ENCODE measurements around the gene GPAT2. TPM values are rescaled to one million over a fixed set of nuclear protein-coding genes. Genes with fewer than 3 reads are reported as not detected.
"Not testable (repeated sequence)": the region's sequence is repeated elsewhere in the genome, so short reads cannot be mapped to it uniquely, and the experiment has no call there.

Gene GPAT2
- polyA plus RNA-seq, 3 donors: 0.44 to 1.6 (median 0.94) TPM

DNA sequence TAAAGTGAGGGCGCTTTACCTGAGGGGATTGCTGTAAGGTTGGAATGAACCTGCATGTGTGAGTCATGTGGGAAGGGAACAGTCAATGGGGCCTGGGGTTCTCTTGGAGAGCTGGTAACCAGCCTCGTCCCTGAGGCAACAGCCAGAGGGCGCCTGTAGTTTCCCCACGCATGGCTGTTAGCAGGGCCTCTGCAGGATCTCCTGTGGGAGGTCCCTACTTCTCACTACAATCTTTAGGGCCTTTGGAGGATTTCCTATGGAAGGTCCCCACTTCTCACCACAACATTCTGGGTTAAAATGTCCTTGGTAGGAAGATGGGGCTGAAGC lies 23.6 kb downstream of the GPAT2 start:
- TF ChIP-seq, protein P1, sequence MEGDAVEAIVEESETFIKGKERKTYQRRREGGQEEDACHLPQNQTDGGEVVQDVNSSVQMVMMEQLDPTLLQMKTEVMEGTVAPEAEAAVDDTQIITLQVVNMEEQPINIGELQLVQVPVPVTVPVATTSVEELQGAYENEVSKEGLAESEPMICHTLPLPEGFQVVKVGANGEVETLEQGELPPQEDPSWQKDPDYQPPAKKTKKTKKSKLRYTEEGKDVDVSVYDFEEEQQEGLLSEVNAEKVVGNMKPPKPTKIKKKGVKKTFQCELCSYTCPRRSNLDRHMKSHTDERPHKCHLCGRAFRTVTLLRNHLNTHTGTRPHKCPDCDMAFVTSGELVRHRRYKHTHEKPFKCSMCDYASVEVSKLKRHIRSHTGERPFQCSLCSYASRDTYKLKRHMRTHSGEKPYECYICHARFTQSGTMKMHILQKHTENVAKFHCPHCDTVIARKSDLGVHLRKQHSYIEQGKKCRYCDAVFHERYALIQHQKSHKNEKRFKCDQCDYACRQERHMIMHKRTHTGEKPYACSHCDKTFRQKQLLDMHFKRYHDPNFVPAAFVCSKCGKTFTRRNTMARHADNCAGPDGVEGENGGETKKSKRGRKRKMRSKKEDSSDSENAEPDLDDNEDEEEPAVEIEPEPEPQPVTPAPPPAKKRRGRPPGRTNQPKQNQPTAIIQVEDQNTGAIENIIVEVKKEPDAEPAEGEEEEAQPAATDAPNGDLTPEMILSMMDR (IDR thresholded peaks at IDR 0.05): peak; percentile 10
- H3K9me3 ChIP-seq (replicated peaks in 1 of 2; ENCODE audit: control insufficient read depth in 1 of 2, insufficient read depth in 1 of 2, low read length in 2 of 2); H3K79me2 ChIP-seq (ENCODE audit: insufficient read depth, low read length); H3K36me3 Mint-ChIP-seq; H3K9me3 Mint-ChIP-seq; H3K4me2 ChIP-seq (replicated peaks; ENCODE audit: extremely low read depth, low read length, poor library complexity, severe bottlenecking); H2AFZ ChIP-seq (ENCODE audit: insufficient read depth, low read depth, low read length, poor library complexity, severe bottlenecking); H4K20me1 ChIP-seq (ENCODE audit: insufficient read depth, low read length); H3K27me3 ChIP-seq (ENCODE audit: control insufficient read depth in 2 of 2, insufficient read depth in 2 of 2, low read length in 2 of 2); H3K4me1 Mint-ChIP-seq; H3K27ac ChIP-seq (ENCODE audit: low read depth in 1 of 2, low read length in 2 of 2); intact Hi-C loops (cut with micrococcal nuclease); H3K4me3 ChIP-seq (replicated peaks in 1 of 3; ENCODE audit: low read depth in 2 of 3, low read length in 3 of 3); H3K4me1 ChIP-seq (ENCODE audit: control insufficient read depth in 1 of 2, insufficient read depth in 2 of 2, low read length in 2 of 2); H3K9ac ChIP-seq (ENCODE audit: insufficient read depth, low read length, poor library complexity, severe bottlenecking); H3K36me3 ChIP-seq (replicated peaks in 1 of 2; ENCODE audit: control insufficient read depth in 1 of 2, insufficient read depth in 2 of 2, low read length in 2 of 2): not testable (repeated sequence)
- DNase-seq: peak in 2 of 3 donors; percentile 20 to 79
- Mint-ChIP-seq H3K27ac (peak overlapping the region in 1 of 7 donors; percentile 46), H3K27me3 (ENCODE audit: low read depth in 3 of 3) (peaks cover 6 to 22% (median 18%) of the 10 kb centered on the region in 3 donors), H3K4me3 (peak overlapping the region; percentile 37 to 39)
- no CpG with 5 or more reads among the region's 4 CpGs for WGBS (ENCODE audit: insufficient coverage)

DNA sequence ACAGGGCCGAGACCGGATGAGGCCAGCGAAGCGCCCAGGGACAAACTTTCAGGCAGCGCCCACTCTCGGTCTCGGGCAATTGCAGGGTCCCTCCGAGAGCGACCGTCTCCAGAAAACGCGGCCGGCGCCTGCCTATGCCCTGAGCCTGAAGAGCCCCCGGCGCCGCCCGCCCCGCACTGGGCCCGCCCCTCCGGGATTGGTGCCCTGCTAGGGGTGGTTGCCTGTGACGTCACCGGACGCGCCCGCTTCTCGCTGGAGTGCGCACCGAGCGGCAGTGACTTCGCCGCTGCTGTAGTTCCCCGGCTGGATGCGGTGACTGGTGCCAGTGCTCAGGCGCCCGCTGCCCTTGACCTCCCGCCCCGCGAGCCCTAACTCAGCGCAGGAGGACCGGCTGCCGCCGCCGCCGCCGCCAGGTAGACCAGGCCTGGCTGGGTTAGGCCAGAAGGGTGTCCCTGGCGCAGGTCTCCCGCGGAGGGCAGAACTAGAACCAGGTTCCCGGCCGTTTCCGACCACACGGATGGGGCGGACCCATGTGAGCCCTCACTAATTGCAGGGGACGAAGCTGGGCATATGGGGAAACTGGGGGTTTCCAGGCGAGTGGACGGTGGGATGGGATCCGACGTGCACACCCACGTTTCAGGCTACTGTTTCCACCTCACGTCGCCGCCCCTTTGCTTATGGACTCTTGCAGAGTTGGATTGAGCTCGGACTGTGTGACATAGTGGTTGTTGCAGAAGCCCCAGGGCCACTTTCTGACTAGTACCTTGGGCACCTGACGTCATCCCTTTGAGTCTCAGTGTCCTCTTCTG lies 24.2 kb downstream of the GPAT2 start:
- H3K4me1 ChIP-seq (ENCODE audit: control insufficient read depth in 1 of 2, insufficient read depth in 2 of 2, low read length in 2 of 2); intact Hi-C loops (cut with micrococcal nuclease); H3K9me3 ChIP-seq (replicated peaks in 1 of 2; ENCODE audit: control insufficient read depth in 1 of 2, insufficient read depth in 1 of 2, low read length in 2 of 2); H3K4me1 Mint-ChIP-seq; H3K36me3 ChIP-seq (replicated peaks in 1 of 2; ENCODE audit: control insufficient read depth in 1 of 2, insufficient read depth in 2 of 2, low read length in 2 of 2); H3K9me3 Mint-ChIP-seq; H4K20me1 ChIP-seq (ENCODE audit: insufficient read depth, low read length); H3K79me2 ChIP-seq (ENCODE audit: insufficient read depth, low read length); H3K27me3 ChIP-seq (ENCODE audit: control insufficient read depth in 2 of 2, insufficient read depth in 2 of 2, low read length in 2 of 2); H3K27ac ChIP-seq (ENCODE audit: low read depth in 1 of 2, low read length in 2 of 2); H3K36me3 Mint-ChIP-seq: not testable (repeated sequence)
- peak overlapping the region; percentile 72 for H2AFZ ChIP-seq (ENCODE audit: insufficient read depth, low read depth, low read length, poor library complexity, severe bottlenecking)
- peak overlapping the region; percentile 15 for H3K9ac ChIP-seq (ENCODE audit: insufficient read depth, low read length, poor library complexity, severe bottlenecking)
- WGBS (ENCODE audit: insufficient coverage): 0% methylated on average over 14 of the region's 65 CpGs
- H3K4me3 ChIP-seq (replicated peaks in 1 of 3; ENCODE audit: low read depth in 2 of 3, low read length in 3 of 3): peak overlapping the region; percentile 9 to 58 (median 34)
- Mint-ChIP-seq H3K4me3 (peak overlapping the region; percentile 78 to 88), H3K27me3 (ENCODE audit: low read depth in 3 of 3) (peaks cover 6 to 22% (median 20%) of the 10 kb centered on the region in 3 donors), H3K27ac (peak overlapping the region in 4 of 7 donors; percentile 53 to 83 (median 62))
- peak; percentile 80 to 92 (median 85) for DNase-seq
- H3K4me2 ChIP-seq (replicated peaks; ENCODE audit: extremely low read depth, low read length, poor library complexity, severe bottlenecking): peak overlapping the region; percentile 41

DNA sequence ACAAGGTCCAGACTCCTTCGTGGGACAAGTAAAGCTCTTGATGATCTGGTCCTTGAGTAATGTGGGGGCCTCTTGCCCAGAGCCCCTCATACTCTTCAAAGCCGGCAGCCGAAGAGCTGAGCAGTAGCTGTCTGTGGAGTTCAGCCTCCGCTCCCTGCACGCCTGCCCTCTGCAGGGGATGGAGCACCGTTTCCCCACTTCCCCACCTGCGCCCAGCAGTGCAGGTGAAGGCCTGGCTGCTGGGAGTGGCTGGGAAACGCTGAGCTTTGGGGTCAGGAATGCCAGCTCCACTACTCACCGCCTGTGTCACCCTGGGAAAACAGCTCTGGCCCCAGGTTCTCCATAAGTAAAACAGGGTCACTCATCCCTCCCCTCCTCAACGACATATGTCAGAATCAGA lies 24.9 kb downstream of the GPAT2 start:
- DNase-seq; H3K9me3 ChIP-seq (replicated peaks in 1 of 2; ENCODE audit: control insufficient read depth in 1 of 2, insufficient read depth in 1 of 2, low read length in 2 of 2); H3K27me3 ChIP-seq (ENCODE audit: control insufficient read depth in 2 of 2, insufficient read depth in 2 of 2, low read length in 2 of 2); H3K27ac ChIP-seq (ENCODE audit: low read depth in 1 of 2, low read length in 2 of 2); H3K79me2 ChIP-seq (ENCODE audit: insufficient read depth, low read length); H3K36me3 ChIP-seq (replicated peaks in 1 of 2; ENCODE audit: control insufficient read depth in 1 of 2, insufficient read depth in 2 of 2, low read length in 2 of 2); intact Hi-C loops (cut with micrococcal nuclease); H3K4me1 Mint-ChIP-seq; H3K36me3 Mint-ChIP-seq; H3K4me1 ChIP-seq (ENCODE audit: control insufficient read depth in 1 of 2, insufficient read depth in 2 of 2, low read length in 2 of 2); H3K9me3 Mint-ChIP-seq; H4K20me1 ChIP-seq (ENCODE audit: insufficient read depth, low read length): not testable (repeated sequence)
- Mint-ChIP-seq H3K27ac (peak overlapping the region in 5 of 7 donors; percentile 53 to 83 (median 71)), H3K27me3 (ENCODE audit: low read depth in 3 of 3) (peaks cover 6 to 24% (median 20%) of the 10 kb centered on the region in 3 donors), H3K4me3 (peak overlapping the region; percentile 78 to 88)
- WGBS (ENCODE audit: insufficient coverage): 0% methylated on average over 2 of the region's 10 CpGs
- Histone ChIP-seq H3K4me2 (replicated peaks; ENCODE audit: extremely low read depth, low read length, poor library complexity, severe bottlenecking) (peak overlapping the region; percentile 36), H3K4me3 (replicated peaks in 1 of 3; ENCODE audit: low read depth in 2 of 3, low read length in 3 of 3) (peak overlapping the region; percentile 9 to 58 (median 34)), H3K9ac (ENCODE audit: insufficient read depth, low read length, poor library complexity, severe bottlenecking) (peak overlapping the region; percentile 4), H2AFZ (ENCODE audit: insufficient read depth, low read depth, low read length, poor library complexity, severe bottlenecking) (peak overlapping the region; percentile 72)

DNA sequence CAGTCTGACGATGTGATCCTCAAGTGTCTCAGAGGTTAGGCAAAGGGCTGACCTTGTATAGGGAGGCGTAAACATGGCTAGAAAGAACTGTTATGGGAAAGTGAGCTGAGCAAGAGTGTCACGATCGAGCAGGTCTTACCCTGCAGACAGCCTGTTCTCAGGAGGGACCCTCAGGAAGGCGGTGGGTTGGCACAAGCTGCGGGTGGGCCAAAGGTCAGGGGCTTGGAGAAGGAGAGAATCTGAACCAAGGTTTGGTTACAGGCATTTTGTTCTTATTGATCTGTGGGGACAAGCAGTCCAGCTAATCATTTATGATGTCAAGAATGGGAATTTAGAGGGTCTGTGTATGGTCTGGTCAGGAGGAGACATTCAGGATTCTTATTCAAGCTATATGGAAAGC lies 26.7 kb downstream of the GPAT2 start:
- H3K79me2 ChIP-seq (ENCODE audit: insufficient read depth, low read length); H2AFZ ChIP-seq (ENCODE audit: insufficient read depth, low read depth, low read length, poor library complexity, severe bottlenecking); H3K4me1 Mint-ChIP-seq; H3K9ac ChIP-seq (ENCODE audit: insufficient read depth, low read length, poor library complexity, severe bottlenecking); H3K4me1 ChIP-seq (ENCODE audit: control insufficient read depth in 1 of 2, insufficient read depth in 2 of 2, low read length in 2 of 2); H3K27ac ChIP-seq (ENCODE audit: low read depth in 1 of 2, low read length in 2 of 2); H3K27me3 ChIP-seq (ENCODE audit: control insufficient read depth in 2 of 2, insufficient read depth in 2 of 2, low read length in 2 of 2); H3K4me3 ChIP-seq (replicated peaks in 1 of 3; ENCODE audit: low read depth in 2 of 3, low read length in 3 of 3); intact Hi-C loops (cut with micrococcal nuclease); DNase-seq; H3K36me3 Mint-ChIP-seq; H3K36me3 ChIP-seq (replicated peaks in 1 of 2; ENCODE audit: control insufficient read depth in 1 of 2, insufficient read depth in 2 of 2, low read length in 2 of 2); H3K4me2 ChIP-seq (replicated peaks; ENCODE audit: extremely low read depth, low read length, poor library complexity, severe bottlenecking); H3K27ac Mint-ChIP-seq; H3K9me3 ChIP-seq (replicated peaks in 1 of 2; ENCODE audit: control insufficient read depth in 1 of 2, insufficient read depth in 1 of 2, low read length in 2 of 2); H4K20me1 ChIP-seq (ENCODE audit: insufficient read depth, low read length): not testable (repeated sequence)
- peaks cover 6 to 24% (median 20%) of the 10 kb centered on the region in 3 donors for H3K27me3 Mint-ChIP-seq (ENCODE audit: low read depth in 3 of 3)
- peak overlapping the region in 1 of 2 donors; percentile 35 for H3K4me3 Mint-ChIP-seq
- H3K9me3 Mint-ChIP-seq: peaks cover 0 to 11% (median 4%) of the 10 kb centered on the region in 7 donors
- WGBS (ENCODE audit: insufficient coverage): 98% methylated on average over 6 of the region's 6 CpGs
